GM23338 (cell line): ENCODE results near the gene RYR3. TPM values are rescaled to one million over a fixed set of nuclear protein-coding genes. Genes with fewer than 3 reads are reported as not detected.

ENCODE experiments used
- ATAC-seq: fragments of 200-7000 bp; cut with Tn5 transposase; 3 replicates; pipeline ENCODE4 v1.9.1; 2020
- DNase-seq: peaks from one replicate; pipeline ENCODE4 v3.0.0-alpha.2; 2015; ENCODE audit warnings: low spot score
- H2AFZ ChIP-seq: fragments of 200-600 bp; sonication (generic); 2 replicates; pipeline ENCODE4 v1.8.0; 2016; ENCODE audit warnings: antibody characterized with exemption, mild to moderate bottlenecking, moderate library complexity
- H3F3A ChIP-seq: fragments of 200-600 bp; sonication (generic); replicated peaks from 2 replicates; pipeline ENCODE4 v1.8.0; 2017; ENCODE audit warnings: antibody characterized with exemption, mixed run types, low read depth
- H3K27ac ChIP-seq: fragments of 200-600 bp; sonication (generic); 2 replicates; pipeline ENCODE4 v1.6.1; 2016; ENCODE audit warnings: low read depth
- H3K27me3 ChIP-seq: fragments of 200-600 bp; sonication (generic); 2 replicates; pipeline ENCODE4 v1.8.0; 2016; ENCODE audit warnings: mild to moderate bottlenecking, mixed run types, moderate library complexity; ENCODE audit not compliant: insufficient read depth
- H3K36me3 ChIP-seq: fragments of 200-600 bp; sonication (generic); 2 replicates; pipeline ENCODE4 v1.8.0; 2016; ENCODE audit warnings: mild to moderate bottlenecking; ENCODE audit not compliant: insufficient read depth
- H3K4me1 ChIP-seq: fragments of 200-600 bp; sonication (generic); 2 replicates; pipeline ENCODE4 v1.8.0; 2016; ENCODE audit warnings: mild to moderate bottlenecking, moderate library complexity; ENCODE audit not compliant: insufficient read depth
- H3K4me2 ChIP-seq: fragments of 200-600 bp; sonication (generic); 2 replicates; pipeline ENCODE4 v1.7.1; 2017; ENCODE audit warnings: mixed run types
- H3K4me3 ChIP-seq: fragments of 200-600 bp; sonication (generic); 2 replicates; pipeline ENCODE4 v1.6.1; 2016; ENCODE audit warnings: mixed run types
- H3K79me2 ChIP-seq: fragments of 200-600 bp; sonication (generic); replicated peaks from 2 replicates; pipeline ENCODE4 v1.8.0; 2017; ENCODE audit warnings: mild to moderate bottlenecking; ENCODE audit not compliant: insufficient read depth
- H3K9me2 ChIP-seq: fragments of 200-600 bp; sonication (generic); 2 replicates; pipeline ENCODE4 v1.8.0; 2017; ENCODE audit not compliant: insufficient read depth
- H4K20me1 ChIP-seq: fragments of 200-600 bp; sonication (generic); replicated peaks from 2 replicates; pipeline ENCODE4 v1.8.0; 2017; ENCODE audit warnings: mild to moderate bottlenecking; ENCODE audit not compliant: insufficient read depth
- H3K27ac Mint-ChIP-seq: 2 replicates; pipeline ENCODE4 v1.8.0; 2020; ENCODE audit warnings: inconsistent platforms, mild to moderate bottlenecking, moderate library complexity, mixed read lengths
- H3K27me3 Mint-ChIP-seq: 3 replicates; pipeline ENCODE4 v1.8.0; 2022; ENCODE audit warnings: low read depth, mild to moderate bottlenecking, moderate library complexity, mixed read lengths, inconsistent platforms; ENCODE audit not compliant: insufficient read depth, poor library complexity
- H3K36me3 Mint-ChIP-seq: 3 replicates; pipeline ENCODE4 v1.8.0; 2021; ENCODE audit warnings: low read depth, mild to moderate bottlenecking, inconsistent platforms, moderate library complexity, mixed read lengths
- H3K4me1 Mint-ChIP-seq: 3 replicates; pipeline ENCODE4 v1.8.0; 2020; ENCODE audit warnings: mild to moderate bottlenecking, inconsistent platforms, mixed read lengths
- H3K4me3 Mint-ChIP-seq: 3 replicates; pipeline ENCODE4 v1.8.0; 2021; ENCODE audit warnings: moderate library complexity, mild to moderate bottlenecking, inconsistent platforms, mixed read lengths
- H3K9me3 Mint-ChIP-seq: 3 replicates; pipeline ENCODE4 v1.8.0; 2020; ENCODE audit warnings: moderate library complexity, mild to moderate bottlenecking, inconsistent platforms, mixed read lengths
- CREB1 ChIP-seq: fragments of 250-450 bp; sonication (Bioruptor Pico); IDR thresholded peaks from 2 replicates; pipeline ENCODE4 v1.5.0; 2020; ENCODE audit warnings: low read depth, mild to moderate bottlenecking, moderate library complexity
- EZH2 ChIP-seq: fragments of 200-600 bp; sonication (generic); IDR thresholded peaks from one replicate; pipeline ENCODE4 v1.8.0; 2017; ENCODE audit warnings: antibody characterized with exemption, mild to moderate bottlenecking, low read depth; ENCODE audit not compliant: unreplicated experiment
- EZH2phosphoT487 ChIP-seq: fragments of 200-600 bp; sonication (generic); IDR thresholded peaks from one replicate; pipeline ENCODE4 v1.8.1; 2018; ENCODE audit warnings: antibody characterized with exemption; ENCODE audit not compliant: unreplicated experiment
- JUNB ChIP-seq: IDR thresholded peaks from one replicate; pipeline ENCODE4 v1.6.1; 2016; ENCODE audit warnings: antibody characterized with exemption; ENCODE audit not compliant: unreplicated experiment
- NANOG ChIP-seq: IDR thresholded peaks from 2 replicates; pipeline ENCODE4 v1.6.1; 2016; ENCODE audit warnings: antibody characterized with exemption, borderline replicate concordance
- POLR2AphosphoS5 ChIP-seq: IDR thresholded peaks from 2 replicates; pipeline ENCODE4 v1.6.1; 2016; ENCODE audit warnings: antibody characterized with exemption, low read depth
- STAT1 ChIP-seq: IDR thresholded peaks from one replicate; pipeline ENCODE4 v1.6.1; 2016; ENCODE audit warnings: antibody characterized with exemption; ENCODE audit not compliant: unreplicated experiment
- ZNF114 ChIP-seq: fragments of 250-450 bp; sonication (Bioruptor Pico); IDR thresholded peaks from 2 replicates; pipeline ENCODE4 v1.5.0; 2020; ENCODE audit warnings: mild to moderate bottlenecking, moderate library complexity
- ZNF331 ChIP-seq: fragments of 250-450 bp; sonication (Bioruptor Pico); IDR thresholded peaks from 2 replicates; pipeline ENCODE4 v1.5.0; 2020; ENCODE audit warnings: low read depth, mild to moderate bottlenecking, moderate library complexity
- polyA plus RNA-seq: library from polyadenylated mRNA; unstranded; fragments of >200 nt; fragmentation: Nextera tagmentation; extraction: Ambion mirVana; gene quantifications from 2 replicates; pipeline ENCODE4 v1.2.1, GENCODE V29; 2016
- total RNA-seq: library from RNA; depleted of rRNA; stranded (reverse); fragments of >200 nt; shearing (Covaris generic); gene quantifications from 2 replicates; pipeline ENCODE4 v1.2.3, GENCODE V29; 2014
- TF ChIP-seq, protein P1 (sequence below): IDR thresholded peaks from 2 replicates; pipeline ENCODE4 v1.6.1; 2016; ENCODE audit warnings: antibody characterized with exemption
- TF ChIP-seq, protein P2 (sequence below): fragments of 250-450 bp; sonication (Bioruptor Pico); IDR thresholded peaks from 2 replicates; pipeline ENCODE4 v1.5.0; 2020; ENCODE audit warnings: mild to moderate bottlenecking, moderate library complexity
- TF ChIP-seq, protein P3 (sequence below), 2 experiments: fragments of 200-600 bp in 1 of 2; sonication (generic) in 1 of 2; conservative IDR thresholded peaks; 2 replicates each; pipeline versions ENCODE4 v1.5.1 to v1.6.1; 2016 to 2017; ENCODE audit warnings: antibody characterized with exemption in 2 of 2, low read depth in 2 of 2, mild to moderate bottlenecking in 2 of 2, moderate library complexity in 1 of 2
- TF ChIP-seq, protein P4 (sequence below): IDR thresholded peaks from one replicate; pipeline ENCODE4 v1.6.1; 2018; ENCODE audit warnings: antibody characterized with exemption; ENCODE audit not compliant: unreplicated experiment

Gene RYR3
- total and polyA plus RNA-seq, 2 experiments from 2014 or later: 1.1 to 1.2 TPM

DNA sequence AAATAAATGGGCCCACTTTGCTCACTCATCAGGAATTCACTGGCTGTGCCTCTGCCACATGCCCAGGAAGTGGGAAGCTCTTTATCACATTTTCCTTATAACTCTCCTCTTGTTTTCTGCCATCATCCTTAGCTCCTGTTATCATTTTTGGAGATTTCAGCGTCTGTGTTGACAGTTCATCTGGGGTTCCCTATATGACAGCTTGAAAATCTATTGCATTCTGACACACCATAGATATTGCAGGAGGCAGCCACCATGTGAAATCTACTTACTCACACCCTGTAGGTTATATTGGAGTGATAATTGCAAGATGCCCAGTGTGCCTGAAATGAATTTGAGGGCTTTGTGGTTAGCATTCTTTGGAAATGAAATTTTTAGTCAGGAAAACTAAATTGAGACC is 132.9 kb downstream of the RYR3 start:
- Mint-ChIP-seq H3K4me1 (peaks cover 7% of the 10 kb centered on the region; the same call in 1 of the 3 replicates), H3K9me3 (no peaks in the 10 kb centered on the region), H3K27ac (no peak overlapping the region), H3K27me3 (no peaks in the 10 kb centered on the region), H3K4me3 (no peak overlapping the region), H3K36me3 (no peaks in the 10 kb centered on the region)
- no peaks in the 10 kb centered on the region for H3K79me2 ChIP-seq
- no peak overlapping the region for H3K4me3 ChIP-seq
- ATAC-seq: no peak
- TF ChIP-seq CREB1 (CRISPR knock-in tag): no peak
- TF ChIP-seq, protein P1, sequence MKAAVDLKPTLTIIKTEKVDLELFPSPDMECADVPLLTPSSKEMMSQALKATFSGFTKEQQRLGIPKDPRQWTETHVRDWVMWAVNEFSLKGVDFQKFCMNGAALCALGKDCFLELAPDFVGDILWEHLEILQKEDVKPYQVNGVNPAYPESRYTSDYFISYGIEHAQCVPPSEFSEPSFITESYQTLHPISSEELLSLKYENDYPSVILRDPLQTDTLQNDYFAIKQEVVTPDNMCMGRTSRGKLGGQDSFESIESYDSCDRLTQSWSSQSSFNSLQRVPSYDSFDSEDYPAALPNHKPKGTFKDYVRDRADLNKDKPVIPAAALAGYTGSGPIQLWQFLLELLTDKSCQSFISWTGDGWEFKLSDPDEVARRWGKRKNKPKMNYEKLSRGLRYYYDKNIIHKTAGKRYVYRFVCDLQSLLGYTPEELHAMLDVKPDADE: no peak
- TF ChIP-seq EZH2: no peak
- no peak for TF ChIP-seq STAT1
- no peak for TF ChIP-seq NANOG
- TF ChIP-seq JUNB: no peak
- TF ChIP-seq ZNF114 (CRISPR knock-in tag): no peak
- no peak for TF ChIP-seq ZNF331 (CRISPR knock-in tag)
- TF ChIP-seq EZH2phosphoT487: no peak
- TF ChIP-seq, protein P2, sequence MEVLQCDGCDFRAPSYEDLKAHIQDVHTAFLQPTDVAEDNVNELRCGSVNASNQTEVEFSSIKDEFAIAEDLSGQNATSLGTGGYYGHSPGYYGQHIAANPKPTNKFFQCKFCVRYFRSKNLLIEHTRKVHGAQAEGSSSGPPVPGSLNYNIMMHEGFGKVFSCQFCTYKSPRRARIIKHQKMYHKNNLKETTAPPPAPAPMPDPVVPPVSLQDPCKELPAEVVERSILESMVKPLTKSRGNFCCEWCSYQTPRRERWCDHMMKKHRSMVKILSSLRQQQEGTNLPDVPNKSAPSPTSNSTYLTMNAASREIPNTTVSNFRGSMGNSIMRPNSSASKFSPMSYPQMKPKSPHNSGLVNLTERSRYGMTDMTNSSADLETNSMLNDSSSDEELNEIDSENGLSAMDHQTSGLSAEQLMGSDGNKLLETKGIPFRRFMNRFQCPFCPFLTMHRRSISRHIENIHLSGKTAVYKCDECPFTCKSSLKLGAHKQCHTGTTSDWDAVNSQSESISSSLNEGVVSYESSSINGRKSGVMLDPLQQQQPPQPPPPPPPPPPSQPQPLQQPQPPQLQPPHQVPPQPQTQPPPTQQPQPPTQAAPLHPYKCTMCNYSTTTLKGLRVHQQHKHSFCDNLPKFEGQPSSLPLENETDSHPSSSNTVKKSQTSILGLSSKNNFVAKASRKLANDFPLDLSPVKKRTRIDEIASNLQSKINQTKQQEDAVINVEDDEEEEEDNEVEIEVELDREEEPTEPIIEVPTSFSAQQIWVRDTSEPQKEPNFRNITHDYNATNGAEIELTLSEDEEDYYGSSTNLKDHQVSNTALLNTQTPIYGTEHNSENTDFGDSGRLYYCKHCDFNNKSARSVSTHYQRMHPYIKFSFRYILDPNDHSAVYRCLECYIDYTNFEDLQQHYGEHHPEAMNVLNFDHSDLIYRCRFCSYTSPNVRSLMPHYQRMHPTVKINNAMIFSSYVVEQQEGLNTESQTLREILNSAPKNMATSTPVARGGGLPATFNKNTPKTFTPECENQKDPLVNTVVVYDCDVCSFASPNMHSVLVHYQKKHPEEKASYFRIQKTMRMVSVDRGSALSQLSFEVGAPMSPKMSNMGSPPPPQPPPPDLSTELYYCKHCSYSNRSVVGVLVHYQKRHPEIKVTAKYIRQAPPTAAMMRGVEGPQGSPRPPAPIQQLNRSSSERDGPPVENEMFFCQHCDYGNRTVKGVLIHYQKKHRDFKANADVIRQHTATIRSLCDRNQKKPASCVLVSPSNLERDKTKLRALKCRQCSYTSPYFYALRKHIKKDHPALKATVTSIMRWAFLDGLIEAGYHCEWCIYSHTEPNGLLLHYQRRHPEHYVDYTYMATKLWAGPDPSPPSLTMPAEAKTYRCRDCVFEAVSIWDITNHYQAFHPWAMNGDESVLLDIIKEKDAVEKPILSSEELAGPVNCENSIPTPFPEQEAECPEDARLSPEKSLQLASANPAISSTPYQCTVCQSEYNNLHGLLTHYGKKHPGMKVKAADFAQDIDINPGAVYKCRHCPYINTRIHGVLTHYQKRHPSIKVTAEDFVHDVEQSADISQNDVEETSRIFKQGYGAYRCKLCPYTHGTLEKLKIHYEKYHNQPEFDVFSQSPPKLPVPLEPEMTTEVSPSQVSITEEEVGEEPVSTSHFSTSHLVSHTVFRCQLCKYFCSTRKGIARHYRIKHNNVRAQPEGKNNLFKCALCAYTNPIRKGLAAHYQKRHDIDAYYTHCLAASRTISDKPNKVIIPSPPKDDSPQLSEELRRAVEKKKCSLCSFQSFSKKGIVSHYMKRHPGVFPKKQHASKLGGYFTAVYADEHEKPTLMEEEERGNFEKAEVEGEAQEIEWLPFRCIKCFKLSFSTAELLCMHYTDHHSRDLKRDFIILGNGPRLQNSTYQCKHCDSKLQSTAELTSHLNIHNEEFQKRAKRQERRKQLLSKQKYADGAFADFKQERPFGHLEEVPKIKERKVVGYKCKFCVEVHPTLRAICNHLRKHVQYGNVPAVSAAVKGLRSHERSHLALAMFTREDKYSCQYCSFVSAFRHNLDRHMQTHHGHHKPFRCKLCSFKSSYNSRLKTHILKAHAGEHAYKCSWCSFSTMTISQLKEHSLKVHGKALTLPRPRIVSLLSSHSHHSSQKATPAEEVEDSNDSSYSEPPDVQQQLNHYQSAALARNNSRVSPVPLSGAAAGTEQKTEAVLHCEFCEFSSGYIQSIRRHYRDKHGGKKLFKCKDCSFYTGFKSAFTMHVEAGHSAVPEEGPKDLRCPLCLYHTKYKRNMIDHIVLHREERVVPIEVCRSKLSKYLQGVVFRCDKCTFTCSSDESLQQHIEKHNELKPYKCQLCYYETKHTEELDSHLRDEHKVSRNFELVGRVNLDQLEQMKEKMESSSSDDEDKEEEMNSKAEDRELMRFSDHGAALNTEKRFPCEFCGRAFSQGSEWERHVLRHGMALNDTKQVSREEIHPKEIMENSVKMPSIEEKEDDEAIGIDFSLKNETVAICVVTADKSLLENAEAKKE (CRISPR knock-in tag): no peak
- TF ChIP-seq, protein P3, sequence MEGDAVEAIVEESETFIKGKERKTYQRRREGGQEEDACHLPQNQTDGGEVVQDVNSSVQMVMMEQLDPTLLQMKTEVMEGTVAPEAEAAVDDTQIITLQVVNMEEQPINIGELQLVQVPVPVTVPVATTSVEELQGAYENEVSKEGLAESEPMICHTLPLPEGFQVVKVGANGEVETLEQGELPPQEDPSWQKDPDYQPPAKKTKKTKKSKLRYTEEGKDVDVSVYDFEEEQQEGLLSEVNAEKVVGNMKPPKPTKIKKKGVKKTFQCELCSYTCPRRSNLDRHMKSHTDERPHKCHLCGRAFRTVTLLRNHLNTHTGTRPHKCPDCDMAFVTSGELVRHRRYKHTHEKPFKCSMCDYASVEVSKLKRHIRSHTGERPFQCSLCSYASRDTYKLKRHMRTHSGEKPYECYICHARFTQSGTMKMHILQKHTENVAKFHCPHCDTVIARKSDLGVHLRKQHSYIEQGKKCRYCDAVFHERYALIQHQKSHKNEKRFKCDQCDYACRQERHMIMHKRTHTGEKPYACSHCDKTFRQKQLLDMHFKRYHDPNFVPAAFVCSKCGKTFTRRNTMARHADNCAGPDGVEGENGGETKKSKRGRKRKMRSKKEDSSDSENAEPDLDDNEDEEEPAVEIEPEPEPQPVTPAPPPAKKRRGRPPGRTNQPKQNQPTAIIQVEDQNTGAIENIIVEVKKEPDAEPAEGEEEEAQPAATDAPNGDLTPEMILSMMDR (conservative IDR thresholded peaks at IDR 0.05; ENCODE audit: low read depth in 2 of 2): no peak
- TF ChIP-seq, protein P4, sequence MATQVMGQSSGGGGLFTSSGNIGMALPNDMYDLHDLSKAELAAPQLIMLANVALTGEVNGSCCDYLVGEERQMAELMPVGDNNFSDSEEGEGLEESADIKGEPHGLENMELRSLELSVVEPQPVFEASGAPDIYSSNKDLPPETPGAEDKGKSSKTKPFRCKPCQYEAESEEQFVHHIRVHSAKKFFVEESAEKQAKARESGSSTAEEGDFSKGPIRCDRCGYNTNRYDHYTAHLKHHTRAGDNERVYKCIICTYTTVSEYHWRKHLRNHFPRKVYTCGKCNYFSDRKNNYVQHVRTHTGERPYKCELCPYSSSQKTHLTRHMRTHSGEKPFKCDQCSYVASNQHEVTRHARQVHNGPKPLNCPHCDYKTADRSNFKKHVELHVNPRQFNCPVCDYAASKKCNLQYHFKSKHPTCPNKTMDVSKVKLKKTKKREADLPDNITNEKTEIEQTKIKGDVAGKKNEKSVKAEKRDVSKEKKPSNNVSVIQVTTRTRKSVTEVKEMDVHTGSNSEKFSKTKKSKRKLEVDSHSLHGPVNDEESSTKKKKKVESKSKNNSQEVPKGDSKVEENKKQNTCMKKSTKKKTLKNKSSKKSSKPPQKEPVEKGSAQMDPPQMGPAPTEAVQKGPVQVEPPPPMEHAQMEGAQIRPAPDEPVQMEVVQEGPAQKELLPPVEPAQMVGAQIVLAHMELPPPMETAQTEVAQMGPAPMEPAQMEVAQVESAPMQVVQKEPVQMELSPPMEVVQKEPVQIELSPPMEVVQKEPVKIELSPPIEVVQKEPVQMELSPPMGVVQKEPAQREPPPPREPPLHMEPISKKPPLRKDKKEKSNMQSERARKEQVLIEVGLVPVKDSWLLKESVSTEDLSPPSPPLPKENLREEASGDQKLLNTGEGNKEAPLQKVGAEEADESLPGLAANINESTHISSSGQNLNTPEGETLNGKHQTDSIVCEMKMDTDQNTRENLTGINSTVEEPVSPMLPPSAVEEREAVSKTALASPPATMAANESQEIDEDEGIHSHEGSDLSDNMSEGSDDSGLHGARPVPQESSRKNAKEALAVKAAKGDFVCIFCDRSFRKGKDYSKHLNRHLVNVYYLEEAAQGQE: no peak
- no peak for TF ChIP-seq POLR2AphosphoS5
- H3K4me1 ChIP-seq: no peaks in the 10 kb centered on the region
- no peaks in the 10 kb centered on the region; the same call in 1 of the 2 replicates for H3K9me2 ChIP-seq
- H3K36me3 ChIP-seq: no peaks in the 10 kb centered on the region
- no peak overlapping the region for H2AFZ ChIP-seq
- H3F3A ChIP-seq: no peaks in the 10 kb centered on the region
- no peaks in the 10 kb centered on the region for H4K20me1 ChIP-seq
- no peak overlapping the region for H3K4me2 ChIP-seq
- no peak for DNase-seq
- H3K27ac ChIP-seq: no peak overlapping the region
- H3K27me3 ChIP-seq: no peaks in the 10 kb centered on the region
